ENCODE data around the gene RNF213.
"Not testable (repeated sequence)": the region's sequence is repeated elsewhere in the genome, so short reads cannot be mapped to it uniquely, and the experiment has no call there.

Gene RNF213

DNA sequence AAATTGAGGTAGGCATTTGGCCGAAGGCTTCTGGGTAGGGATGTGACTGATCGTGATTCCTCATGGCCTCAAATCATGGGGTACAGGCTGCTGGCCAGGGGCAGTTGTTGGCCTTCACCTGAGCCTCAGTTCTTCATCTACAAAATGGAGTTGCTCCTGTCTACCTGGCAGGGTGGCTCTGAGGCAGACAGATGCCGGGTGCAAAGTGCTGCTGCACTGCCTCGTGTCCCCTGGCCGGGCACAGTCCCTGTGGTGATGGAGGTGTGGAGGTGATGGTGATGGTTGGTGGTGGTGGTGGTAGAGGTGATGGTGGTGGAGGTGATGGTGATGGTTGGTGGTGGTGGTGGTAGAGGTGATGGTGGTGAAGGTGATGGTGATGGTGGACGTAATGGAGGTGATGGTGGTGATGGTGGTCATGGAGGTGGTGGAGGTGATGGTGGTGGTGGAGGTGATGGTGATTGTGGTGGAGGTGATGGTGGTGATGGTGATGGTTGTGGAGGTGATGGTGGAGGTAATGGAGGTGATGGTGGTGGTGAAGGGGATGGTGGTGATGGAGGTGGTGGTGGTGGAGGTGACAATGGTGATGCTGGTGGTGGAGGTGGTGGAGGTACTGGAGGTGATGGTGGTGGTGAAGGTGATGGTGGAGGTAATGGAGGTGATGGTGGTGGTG is 52.6 kb downstream of the RNF213 start:
- Histone ChIP-seq H3K27ac (replicated peaks) (no peak overlapping the region), H3K27me3 (ENCODE audit: insufficient read depth, poor library complexity, severe bottlenecking) (no peaks in the 10 kb centered on the region), H3K4me3 (replicated peaks; ENCODE audit: insufficient read depth, low read length) (no peak overlapping the region)
- no peak for DNase-seq (ENCODE audit: low read depth in 1 of 2, low spot score in 1 of 2)
- TF ChIP-seq, protein P1, sequence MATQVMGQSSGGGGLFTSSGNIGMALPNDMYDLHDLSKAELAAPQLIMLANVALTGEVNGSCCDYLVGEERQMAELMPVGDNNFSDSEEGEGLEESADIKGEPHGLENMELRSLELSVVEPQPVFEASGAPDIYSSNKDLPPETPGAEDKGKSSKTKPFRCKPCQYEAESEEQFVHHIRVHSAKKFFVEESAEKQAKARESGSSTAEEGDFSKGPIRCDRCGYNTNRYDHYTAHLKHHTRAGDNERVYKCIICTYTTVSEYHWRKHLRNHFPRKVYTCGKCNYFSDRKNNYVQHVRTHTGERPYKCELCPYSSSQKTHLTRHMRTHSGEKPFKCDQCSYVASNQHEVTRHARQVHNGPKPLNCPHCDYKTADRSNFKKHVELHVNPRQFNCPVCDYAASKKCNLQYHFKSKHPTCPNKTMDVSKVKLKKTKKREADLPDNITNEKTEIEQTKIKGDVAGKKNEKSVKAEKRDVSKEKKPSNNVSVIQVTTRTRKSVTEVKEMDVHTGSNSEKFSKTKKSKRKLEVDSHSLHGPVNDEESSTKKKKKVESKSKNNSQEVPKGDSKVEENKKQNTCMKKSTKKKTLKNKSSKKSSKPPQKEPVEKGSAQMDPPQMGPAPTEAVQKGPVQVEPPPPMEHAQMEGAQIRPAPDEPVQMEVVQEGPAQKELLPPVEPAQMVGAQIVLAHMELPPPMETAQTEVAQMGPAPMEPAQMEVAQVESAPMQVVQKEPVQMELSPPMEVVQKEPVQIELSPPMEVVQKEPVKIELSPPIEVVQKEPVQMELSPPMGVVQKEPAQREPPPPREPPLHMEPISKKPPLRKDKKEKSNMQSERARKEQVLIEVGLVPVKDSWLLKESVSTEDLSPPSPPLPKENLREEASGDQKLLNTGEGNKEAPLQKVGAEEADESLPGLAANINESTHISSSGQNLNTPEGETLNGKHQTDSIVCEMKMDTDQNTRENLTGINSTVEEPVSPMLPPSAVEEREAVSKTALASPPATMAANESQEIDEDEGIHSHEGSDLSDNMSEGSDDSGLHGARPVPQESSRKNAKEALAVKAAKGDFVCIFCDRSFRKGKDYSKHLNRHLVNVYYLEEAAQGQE (IDR thresholded peaks at IDR 0.05; ENCODE audit: insufficient replicate concordance, low read depth): no peak
- TF ChIP-seq, protein P2, sequence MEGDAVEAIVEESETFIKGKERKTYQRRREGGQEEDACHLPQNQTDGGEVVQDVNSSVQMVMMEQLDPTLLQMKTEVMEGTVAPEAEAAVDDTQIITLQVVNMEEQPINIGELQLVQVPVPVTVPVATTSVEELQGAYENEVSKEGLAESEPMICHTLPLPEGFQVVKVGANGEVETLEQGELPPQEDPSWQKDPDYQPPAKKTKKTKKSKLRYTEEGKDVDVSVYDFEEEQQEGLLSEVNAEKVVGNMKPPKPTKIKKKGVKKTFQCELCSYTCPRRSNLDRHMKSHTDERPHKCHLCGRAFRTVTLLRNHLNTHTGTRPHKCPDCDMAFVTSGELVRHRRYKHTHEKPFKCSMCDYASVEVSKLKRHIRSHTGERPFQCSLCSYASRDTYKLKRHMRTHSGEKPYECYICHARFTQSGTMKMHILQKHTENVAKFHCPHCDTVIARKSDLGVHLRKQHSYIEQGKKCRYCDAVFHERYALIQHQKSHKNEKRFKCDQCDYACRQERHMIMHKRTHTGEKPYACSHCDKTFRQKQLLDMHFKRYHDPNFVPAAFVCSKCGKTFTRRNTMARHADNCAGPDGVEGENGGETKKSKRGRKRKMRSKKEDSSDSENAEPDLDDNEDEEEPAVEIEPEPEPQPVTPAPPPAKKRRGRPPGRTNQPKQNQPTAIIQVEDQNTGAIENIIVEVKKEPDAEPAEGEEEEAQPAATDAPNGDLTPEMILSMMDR (IDR thresholded peaks at IDR 0.05; ENCODE audit: insufficient read depth, low read length): no peak

DNA sequence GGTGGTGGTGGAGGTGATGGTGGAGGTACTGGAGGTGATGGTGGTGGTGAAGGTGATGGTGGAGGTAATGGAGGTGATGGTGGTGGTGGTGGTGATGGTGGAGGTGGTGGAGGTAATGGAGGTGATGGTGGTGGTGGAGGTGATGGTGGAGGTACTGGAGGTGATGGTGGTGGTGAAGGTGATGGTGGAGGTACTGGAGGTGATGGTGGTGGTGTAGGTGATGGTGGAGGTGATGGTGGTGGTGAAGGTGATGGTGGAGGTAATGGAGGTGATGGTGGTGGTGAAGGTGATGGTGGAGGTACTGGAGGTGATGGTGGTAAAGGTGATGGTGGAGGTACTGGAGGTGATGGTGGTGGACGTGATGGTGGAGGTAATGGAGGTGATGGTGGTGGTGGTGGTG is 53.3 kb downstream of the RNF213 start:
- H3K4me3 ChIP-seq (replicated peaks; ENCODE audit: insufficient read depth, low read length); H3K27me3 ChIP-seq (ENCODE audit: insufficient read depth, poor library complexity, severe bottlenecking); DNase-seq (ENCODE audit: low read depth in 1 of 2, low spot score in 1 of 2); H3K27ac ChIP-seq (replicated peaks): not testable (repeated sequence)

GRCh38 chr17:80315517-80316182 is 55.0 kb downstream of the RNF213 start:
- TF ChIP-seq POLR2AphosphoS5 (IDR thresholded peaks at IDR 0.05; ENCODE audit: low read depth): no peak

GRCh38 chr17:80316431-80316830 is 55.8 kb downstream of the RNF213 start:
- TF ChIP-seq GABPA (IDR thresholded peaks at IDR 0.05; ENCODE audit: low read depth) (no peak), POLR2AphosphoS5 (IDR thresholded peaks at IDR 0.05; ENCODE audit: low read depth) (no peak), SPI1 (IDR thresholded peaks at IDR 0.05; ENCODE audit: borderline replicate concordance, low read depth) (no peak)
- TF ChIP-seq, protein P1 (IDR thresholded peaks at IDR 0.05; ENCODE audit: insufficient replicate concordance, low read depth): no peak
- TF ChIP-seq, protein P2 (IDR thresholded peaks at IDR 0.05; ENCODE audit: insufficient read depth, low read length): no peak
- Histone ChIP-seq H3K27me3 (ENCODE audit: insufficient read depth, poor library complexity, severe bottlenecking) (no peaks in the 10 kb centered on the region), H3K27ac (replicated peaks) (no peak overlapping the region), H3K4me3 (replicated peaks; ENCODE audit: insufficient read depth, low read length) (no peak overlapping the region)
- no peak for DNase-seq (ENCODE audit: low read depth in 1 of 2, low spot score in 1 of 2)

More at GRCh38 chr17:80315517-80316182, 55.0 kb downstream of the RNF213 start:
- Histone ChIP-seq H3K4me3 (replicated peaks; ENCODE audit: insufficient read depth, low read length) (no peak overlapping the region), H3K27ac (replicated peaks) (no peak overlapping the region), H3K27me3 (ENCODE audit: insufficient read depth, poor library complexity, severe bottlenecking) (no peaks in the 10 kb centered on the region)
- no peak for DNase-seq (ENCODE audit: low read depth in 1 of 2, low spot score in 1 of 2)
